H1 (cell line): ENCODE results near the gene PLXNA4. TPM values are rescaled to one million over a fixed set of nuclear protein-coding genes. Genes with fewer than 3 reads are reported as not detected.

ENCODE experiments used
- CTCF ChIA-PET: fragments of 300-600 bp; sonication (Branson Sonifier 250); formaldehyde crosslinking; loops from one replicate; lab custom pipeline; 2021; ENCODE audit not compliant: partially characterized antibody; lab: Charles Lee
- POLR2A ChIA-PET: fragments of 300-600 bp; sonication (Branson Sonifier 250); formaldehyde crosslinking; loops from one replicate; lab custom pipeline; 2021; ENCODE audit warnings: inconsistent platforms; ENCODE audit not compliant: partially characterized antibody; lab: Charles Lee
- DNase-seq, 2 experiments: peaks; one replicate each; pipeline versions ENCODE4 v3.0.0 to v3.0.0-alpha.2; 2010 to 2022; ENCODE audit warnings: low spot score in 2 of 2, low read depth in 1 of 2, mixed read lengths in 1 of 2
- FAIRE-seq: peaks from 2 replicates; lab custom pipeline; 2011; peaks lifted over from hg19 to GRCh38; lab: Jason Lieb, UNC
- H2AFZ ChIP-seq: 2 replicates; pipeline ENCODE4 v1.8.1; 2012; ENCODE audit warnings: low read length, inconsistent platforms
- H2AK5ac ChIP-seq: 2 replicates; pipeline ENCODE4 v1.6.1; 2013; ENCODE audit warnings: low read depth, low read length
- H2BK120ac ChIP-seq: replicated peaks from 2 replicates; pipeline ENCODE3; 2013; ENCODE audit warnings: low read depth, low read length, inconsistent platforms
- H2BK12ac ChIP-seq: 2 replicates; pipeline ENCODE4 v1.6.1; 2013; ENCODE audit warnings: low read depth, low read length
- H2BK15ac ChIP-seq: 2 replicates; pipeline ENCODE4 v1.6.1; 2013; ENCODE audit warnings: low read length
- H2BK20ac ChIP-seq: 2 replicates; pipeline ENCODE4 v1.6.1; 2013; ENCODE audit warnings: low read length
- H2BK5ac ChIP-seq: 2 replicates; pipeline ENCODE4 v1.6.1; 2013; ENCODE audit warnings: low read depth, low read length
- H3K14ac ChIP-seq: 2 replicates; pipeline ENCODE4 v1.6.1; 2013; ENCODE audit warnings: inconsistent platforms; ENCODE audit not compliant: insufficient read length
- H3K18ac ChIP-seq: 2 replicates; pipeline ENCODE4 v1.6.1; 2013; ENCODE audit warnings: low read length; ENCODE audit errors: extremely low read depth
- H3K23ac ChIP-seq: 2 replicates; pipeline ENCODE4 v1.6.1; 2013; ENCODE audit warnings: inconsistent platforms; ENCODE audit not compliant: insufficient read length
- H3K23me2 ChIP-seq: 2 replicates; pipeline ENCODE4 v1.6.1; 2013; ENCODE audit warnings: low read depth, low read length
- H3K27ac ChIP-seq: 2 replicates; pipeline ENCODE4 v1.6.1; 2011; ENCODE audit warnings: low read depth, low read length, inconsistent platforms
- H3K27me3 ChIP-seq, 4 experiments: replicated peaks in 1 of 4; 1 replicate in 1 of 4; 2 replicates in 3 of 4; pipeline versions ENCODE4 v1.6.1 to v1.8.1; 2011 to 2013; ENCODE audit warnings: low read length in 3 of 4, mild to moderate bottlenecking in 3 of 4, inconsistent platforms in 2 of 4, mixed read lengths in 2 of 4, moderate library complexity in 1 of 4; ENCODE audit not compliant: control insufficient read depth in 3 of 4, insufficient read depth in 3 of 4; ENCODE audit errors: extremely low read depth in 1 of 4
- H3K36me3 ChIP-seq, 4 experiments: 2 replicates each; pipeline versions ENCODE4 v1.6.1 to v1.8.1; 2011 to 2013; ENCODE audit warnings: mild to moderate bottlenecking in 4 of 4, low read length in 3 of 4, moderate library complexity in 2 of 4, control low read depth in 1 of 4, inconsistent platforms in 1 of 4; ENCODE audit not compliant: insufficient read depth in 4 of 4, control insufficient read depth in 2 of 4
- H3K4ac ChIP-seq: replicated peaks from 2 replicates; pipeline ENCODE3; 2013; ENCODE audit warnings: low read length, low read depth, mixed read lengths, inconsistent platforms; ENCODE audit not compliant: insufficient read length
- H3K4me1 ChIP-seq, 4 experiments: replicated peaks in 1 of 4; 1 replicate in 1 of 4; 2 replicates in 3 of 4; pipeline versions ENCODE4 v1.6.1 to v1.8.1; 2011 to 2013; ENCODE audit warnings: low read length in 3 of 4, inconsistent platforms in 2 of 4, mixed read lengths in 1 of 4; ENCODE audit not compliant: insufficient read depth in 4 of 4, control insufficient read depth in 3 of 4
- H3K4me2 ChIP-seq, 2 experiments: 2 replicates each; pipeline versions ENCODE4 v1.6.1 to v1.8.1; 2011 to 2013; ENCODE audit warnings: low read depth in 2 of 2, low read length in 2 of 2, control low read depth in 1 of 2, inconsistent platforms in 1 of 2, mild to moderate bottlenecking in 1 of 2; ENCODE audit not compliant: insufficient read depth in 1 of 2
- H3K4me3 ChIP-seq, 4 experiments: fragments of 200-600, 300-600 bp in 1 of 4; sonication (generic), shearing (Covaris generic), sonication (Bioruptor Twin) in 1 of 4; 2 replicates each; pipeline versions ENCODE4 v1.5.1 to v1.8.1; 2011 to 2016; ENCODE audit warnings: low read length in 4 of 4, low read depth in 3 of 4, control low read depth in 2 of 4, inconsistent platforms in 2 of 4, mild to moderate bottlenecking in 2 of 4, mixed read lengths in 1 of 4, moderate library complexity in 1 of 4; ENCODE audit not compliant: insufficient read depth in 2 of 4; ENCODE audit errors: extremely low read depth in 1 of 4
- H3K56ac ChIP-seq: replicated peaks from 2 replicates; pipeline ENCODE3; 2013; ENCODE audit warnings: low read depth, mild to moderate bottlenecking, mixed read lengths, low read length, inconsistent platforms; ENCODE audit not compliant: insufficient read length
- H3K79me1 ChIP-seq: 2 replicates; pipeline ENCODE4 v1.6.1; 2013; ENCODE audit warnings: low read depth, low read length, control low read depth
- H3K79me2 ChIP-seq, 2 experiments: 2 replicates each; pipeline versions ENCODE4 v1.6.1 to v1.8.1; 2012 to 2013; ENCODE audit warnings: low read length in 2 of 2, mild to moderate bottlenecking in 2 of 2, inconsistent platforms in 1 of 2; ENCODE audit not compliant: insufficient read depth in 2 of 2, control insufficient read depth in 1 of 2
- H3K9ac ChIP-seq, 4 experiments: replicated peaks in 1 of 4; 1 replicate in 1 of 4; 2 replicates in 3 of 4; pipeline versions ENCODE4 v1.6.1 to v1.8.1; 2011 to 2013; ENCODE audit warnings: low read depth in 3 of 4, low read length in 3 of 4, control low read depth in 2 of 4, mild to moderate bottlenecking in 2 of 4, moderate library complexity in 2 of 4, inconsistent platforms in 1 of 4; ENCODE audit errors: extremely low read depth in 1 of 4
- H3K9me3 ChIP-seq, 2 experiments: 2 replicates each; pipeline versions ENCODE4 v1.6.1 to v1.8.1; 2012 to 2013; ENCODE audit warnings: mild to moderate bottlenecking in 2 of 2, moderate library complexity in 2 of 2, control low read depth in 1 of 2, inconsistent platforms in 1 of 2, low read depth in 1 of 2, low read length in 1 of 2, mixed read lengths in 1 of 2; ENCODE audit not compliant: insufficient read depth in 2 of 2
- H4K20me1 ChIP-seq, 2 experiments: replicated peaks in 1 of 2; 2 replicates each; pipeline versions ENCODE3 to v1.8.1; 2011 to 2013; ENCODE audit warnings: inconsistent platforms in 2 of 2, low read length in 2 of 2, mild to moderate bottlenecking in 1 of 2; ENCODE audit not compliant: insufficient read depth in 2 of 2, control insufficient read depth in 1 of 2
- H4K5ac ChIP-seq: 2 replicates; pipeline ENCODE4 v1.6.1; 2013; ENCODE audit warnings: low read length, low read depth, mixed read lengths, inconsistent platforms; ENCODE audit not compliant: insufficient read length
- H4K8ac ChIP-seq: 2 replicates; pipeline ENCODE4 v1.8.0; 2013; ENCODE audit warnings: mild to moderate bottlenecking, moderate library complexity, low read length, inconsistent platforms; ENCODE audit not compliant: insufficient read depth; ENCODE audit errors: extremely low read depth
- H4K91ac ChIP-seq: replicated peaks from 2 replicates; pipeline ENCODE3; 2013; ENCODE audit warnings: low read length, mixed read lengths, inconsistent platforms; ENCODE audit not compliant: insufficient read length
- CEBPB ChIP-seq: IDR thresholded peaks from 2 replicates; pipeline ENCODE4 v1.6.1; 2012; ENCODE audit warnings: low read depth, low read length
- PHF8 ChIP-seq: fragments of 200-600 bp; sonication (generic); conservative IDR thresholded peaks from 2 replicates; pipeline ENCODE4 v1.7.1; 2012; ENCODE audit warnings: low read depth, mild to moderate bottlenecking, inconsistent platforms, low read length, moderate library complexity
- SAP30 ChIP-seq: fragments of 300-600 bp; sonication (generic); IDR thresholded peaks from 2 replicates; pipeline ENCODE4 v1.7.1; 2012; ENCODE audit warnings: low read length, moderate library complexity, mild to moderate bottlenecking, inconsistent platforms; ENCODE audit not compliant: insufficient read depth, insufficient replicate concordance
- SP1 ChIP-seq: IDR thresholded peaks from 2 replicates; pipeline ENCODE4 v1.6.1; 2011; ENCODE audit warnings: low read depth, low read length
- USF2 ChIP-seq: IDR thresholded peaks from 2 replicates; pipeline ENCODE4 v1.6.1; 2011; ENCODE audit warnings: low read length, improper control_type of control experiment
- WGBS, 2 experiments: shearing (Covaris generic) in 1 of 2; methylation state at CpG; one replicate each; pipeline versions ENCODE4 v1.1.6 to v1.1.7; 2013 to 2015; ENCODE audit warnings: low lambda C conversion rate in 2 of 2, mixed read lengths in 2 of 2, inconsistent platforms in 1 of 2, low coverage in 1 of 2, missing lambda C conversion rate in 1 of 2; ENCODE audit not compliant: insufficient replicate concordance in 2 of 2, insufficient coverage in 1 of 2, insufficient read length in 1 of 2; ENCODE audit errors: extremely low coverage in 1 of 2, missing lambda C conversion rate in 1 of 2; 5-methylcytosine and 5-hydroxymethylcytosine counted together
- polyA plus RNA-seq, 7 experiments: library from polyadenylated mRNA; depleted of rRNA in 3 of 7; stranded (reverse) in 5 of 7; unstranded in 2 of 7; fragments of >200 nt in 5 of 7; fragments of 200-250 nt in 2 of 7; gene quantifications; 1 replicate in 5 of 7; 2 replicates in 1 of 7; 4 replicates in 1 of 7; pipeline versions ENCODE4 v1.2.1 to v1.2.3, GENCODE V29; 2011 to 2013; ENCODE audit warnings: missing spikeins in 2 of 7, mixed read lengths in 2 of 7
- total RNA-seq: library from RNA; stranded (reverse); fragmentation: NEBNext Ultra II Directional; extraction: Animal tissue kit (Norgen Biotek cat#: 25700); gene quantifications from 2 replicates; pipeline ENCODE4 v1.2.1, GENCODE V29; 2021

The PLXNA4 gene
- total and polyA plus RNA-seq, 2 of the 8 experiments (the other 6 are each of a cell fraction or from before 2014, with no cell fraction given) = 0.76 to 0.79 TPM

- WGBS, 2 experiments = 94% methylated on average over 5 of the region's 5 CpGs; no CpG with 5 or more reads in 1 of the 2 experiments
- Histone ChIP-seq H4K8ac (no peak overlapping the region), H2BK15ac (no peak overlapping the region), H4K5ac (no peak overlapping the region), H3K27ac (no peak overlapping the region), H3K18ac (no peak overlapping the region), H3K9me3 (no peaks in the 10 kb centered on the region), H3K9ac (no peak overlapping the region), H2BK12ac (no peak overlapping the region), H2BK120ac (no peak overlapping the region), H4K20me1 (no peaks in the 10 kb centered on the region), H3K56ac (no peak overlapping the region), H3K36me3 (no peaks in the 10 kb centered on the region), H3K4me3 (no peak overlapping the region), H3K14ac (no peak overlapping the region), H3K4me2 (no peak overlapping the region), H3K23me2 (no peaks in the 10 kb centered on the region), H3K79me1 (no peaks in the 10 kb centered on the region), H2BK5ac (no peak overlapping the region), H2AFZ (no peak overlapping the region), H3K79me2 (no peaks in the 10 kb centered on the region), H3K4ac (no peak overlapping the region), H3K23ac (no peak overlapping the region), H4K91ac (no peak overlapping the region), H2BK20ac (no peak overlapping the region), H3K27me3 (no peaks in the 10 kb centered on the region), H2AK5ac (no peak overlapping the region), H3K4me1 (peaks cover 0 to 8% (median 3%) of the 10 kb centered on the region in 4 experiments; a peak in 3 of 7 replicates)
- DNase-seq = no peak
- TF ChIP-seq CEBPB (no peak), SP1 (no peak), PHF8 (no peak), SAP30 (no peak), USF2 (no peak)
- CTCF ChIA-PET = interaction anchor here (1.0 to 1.5 kb wide), 4 partner anchors 11 to 154 kb away, joined by 3 to 4 read pairs (median 3); no protein-coding TSS in a partner anchor
- FAIRE-seq = no peak
- POLR2A ChIA-PET = no interaction called here
These were observed 231.2 kb downstream of the PLXNA4 start for GRCh38 chr7:132345030-132345429.
